Measurements from ENCODE around the gene NLGN1. TPM values are rescaled to one million over a fixed set of nuclear protein-coding genes. Genes with fewer than 3 reads are reported as not detected.

Gene NLGN1
- total and polyA plus RNA-seq, 2 of the 8 experiments (the other 6 are each of a cell fraction or from before 2014, with no cell fraction given) = 7.8 to 14.8 TPM

- Histone ChIP-seq H4K5ac (ENCODE audit: insufficient read length, low read depth, low read length) (no peak overlapping the region), H4K91ac (replicated peaks; ENCODE audit: insufficient read length, low read length) (no peak overlapping the region), H3K56ac (replicated peaks; ENCODE audit: insufficient read length, low read depth, low read length) (no peak overlapping the region), H3K79me1 (ENCODE audit: low read depth, low read length) (no peaks in the 10 kb centered on the region), H2AFZ (ENCODE audit: low read length) (no peak overlapping the region), H3K9me3 (ENCODE audit: insufficient read depth in 2 of 2, low read depth in 1 of 2, low read length in 1 of 2) (no peaks in the 10 kb centered on the region), H2BK12ac (ENCODE audit: low read depth, low read length) (no peak overlapping the region), H3K23me2 (ENCODE audit: low read depth, low read length) (no peaks in the 10 kb centered on the region), H3K14ac (ENCODE audit: insufficient read length) (no peak overlapping the region), H4K8ac (ENCODE audit: extremely low read depth, insufficient read depth, low read length) (no peak overlapping the region), H4K20me1 (replicated peaks in 1 of 2; ENCODE audit: control insufficient read depth in 1 of 2, insufficient read depth in 2 of 2, low read length in 2 of 2) (no peaks in the 10 kb centered on the region), H3K4me2 (ENCODE audit: insufficient read depth in 1 of 2, low read depth in 2 of 2, low read length in 2 of 2) (no peak overlapping the region), H3K18ac (ENCODE audit: extremely low read depth, low read length) (no peak overlapping the region), H3K4me1 (replicated peaks in 1 of 4; ENCODE audit: control insufficient read depth in 3 of 4, insufficient read depth in 4 of 4, low read length in 3 of 4) (peaks cover 0 to 4% (median 0%) of the 10 kb centered on the region in 4 experiments; a peak in 1 of 7 replicates), H2AK5ac (ENCODE audit: low read depth, low read length) (no peak overlapping the region), H3K4me3 (ENCODE audit: extremely low read depth in 1 of 4, insufficient read depth in 2 of 4, low read depth in 3 of 4, low read length in 4 of 4) (no peak overlapping the region), H2BK20ac (ENCODE audit: low read length) (no peak overlapping the region), H3K27me3 (replicated peaks in 1 of 4; ENCODE audit: control insufficient read depth in 3 of 4, extremely low read depth in 1 of 4, insufficient read depth in 3 of 4, low read length in 3 of 4) (no peaks in the 10 kb centered on the region), H3K27ac (ENCODE audit: low read depth, low read length) (no peak overlapping the region), H3K23ac (ENCODE audit: insufficient read length) (no peak overlapping the region), H3K36me3 (ENCODE audit: control insufficient read depth in 2 of 4, insufficient read depth in 4 of 4, low read length in 3 of 4) (no peaks in the 10 kb centered on the region), H2BK120ac (replicated peaks; ENCODE audit: low read depth, low read length) (no peak overlapping the region), H3K4ac (replicated peaks; ENCODE audit: insufficient read length, low read depth, low read length) (no peak overlapping the region), H2BK15ac (ENCODE audit: low read length) (no peak overlapping the region), H3K9ac (replicated peaks in 1 of 4; ENCODE audit: extremely low read depth in 1 of 4, low read depth in 3 of 4, low read length in 3 of 4) (no peak overlapping the region), H2BK5ac (ENCODE audit: low read depth, low read length) (no peak overlapping the region), H3K79me2 (ENCODE audit: control insufficient read depth in 1 of 2, insufficient read depth in 2 of 2, low read length in 2 of 2) (no peaks in the 10 kb centered on the region)
- TF ChIP-seq ATF3 (IDR thresholded peaks at IDR 0.05; ENCODE audit: insufficient read depth, low read depth, low read length) (no peak), EP300 (IDR thresholded peaks at IDR 0.05; ENCODE audit: borderline replicate concordance in 1 of 2, low read depth in 2 of 2, low read length in 2 of 2) (no peak), BACH1 (IDR thresholded peaks at IDR 0.05; ENCODE audit: low read length) (no peak), EGR1 (IDR thresholded peaks at IDR 0.05; ENCODE audit: borderline replicate concordance, low read depth, low read length) (no peak), GABPA (IDR thresholded peaks at IDR 0.05; ENCODE audit: borderline replicate concordance, insufficient read depth, low read length) (no peak)
- DNase-seq (ENCODE audit: low read depth in 1 of 2, low spot score in 2 of 2) = no peak
- no peak for FAIRE-seq
- 71% methylated on average over 1 of the region's 1 CpG; no CpG with 5 or more reads in 1 of the 2 experiments for WGBS, 2 experiments (ENCODE audit: extremely low coverage in 1 of 2, insufficient coverage in 1 of 2, insufficient read length in 1 of 2, insufficient replicate concordance in 2 of 2, low coverage in 1 of 2, low lambda C conversion rate in 2 of 2, missing lambda C conversion rate in 1 of 2)
- CTCF ChIA-PET (ENCODE audit: partially characterized antibody) = no interaction called here
- POLR2A ChIA-PET (ENCODE audit: partially characterized antibody) = no interaction called here
Measured at GRCh38 chr3:173857154-173857553, 459.6 kb downstream of the NLGN1 start.
